Neural progenitor cell (in vitro differentiated cells): ENCODE results near the gene LARGE1. TPM values are rescaled to one million over a fixed set of nuclear protein-coding genes. Genes with fewer than 3 reads are reported as not detected.
A peak's percentile ranks its signal among the peaks of the same experiment; 100 is the strongest.

Experiments
- DNase-seq: peaks from one replicate; pipeline ENCODE4 v3.0.0-alpha.2; 2016; ENCODE audit warnings: low spot score
- H2AFZ ChIP-seq: fragments of 200-600 bp; sonication (generic); replicated peaks from 2 replicates; pipeline ENCODE4 v1.6.1; 2016; ENCODE audit warnings: antibody characterized with exemption
- H3F3A ChIP-seq: fragments of 200-600 bp; sonication (generic); 2 replicates; pipeline ENCODE4 v1.6.1; 2016; ENCODE audit warnings: antibody characterized with exemption, low read depth
- H3K27ac ChIP-seq: fragments of 200-600 bp; sonication (generic); 2 replicates; pipeline ENCODE4 v1.5.1; 2016; ENCODE audit warnings: mild to moderate bottlenecking
- H3K27me3 ChIP-seq: fragments of 200-600 bp; sonication (generic); 2 replicates; pipeline ENCODE4 v1.6.1; 2016; ENCODE audit warnings: mild to moderate bottlenecking, moderate library complexity
- H3K36me3 ChIP-seq: fragments of 200-600 bp; sonication (generic); 2 replicates; pipeline ENCODE4 v1.5.1; 2016
- H3K4me1 ChIP-seq: fragments of 200-600 bp; sonication (generic); 2 replicates; pipeline ENCODE4 v1.6.1; 2016; ENCODE audit warnings: mixed run types
- H3K4me2 ChIP-seq: fragments of 200-600 bp; sonication (generic); 2 replicates; pipeline ENCODE4 v1.6.1; 2016
- H3K4me3 ChIP-seq: fragments of 200-600 bp; sonication (generic); 2 replicates; pipeline ENCODE4 v1.5.1; 2016
- H3K79me2 ChIP-seq: fragments of 200-600 bp; sonication (generic); 2 replicates; pipeline ENCODE4 v1.6.1; 2016; ENCODE audit warnings: low read depth
- H3K9ac ChIP-seq: fragments of 200-600 bp; sonication (generic); 2 replicates; pipeline ENCODE4 v1.6.1; 2016
- H3K9me3 ChIP-seq: fragments of 200-600 bp; sonication (generic); 2 replicates; pipeline ENCODE4 v1.5.1; 2016; ENCODE audit warnings: low read depth
- H4K20me1 ChIP-seq: fragments of 200-600 bp; sonication (generic); 2 replicates; pipeline ENCODE4 v1.6.1; 2016; ENCODE audit warnings: low read depth
- H3K27ac Mint-ChIP-seq: 3 replicates; pipeline ENCODE4 v1.8.0; 2021; ENCODE audit warnings: mixed read lengths
- H3K27me3 Mint-ChIP-seq: 2 replicates; pipeline ENCODE4 v1.8.0; 2022; ENCODE audit warnings: low read depth, mild to moderate bottlenecking, inconsistent platforms, moderate library complexity, mixed read lengths; ENCODE audit not compliant: insufficient read depth
- H3K36me3 Mint-ChIP-seq: 3 replicates; pipeline ENCODE4 v1.8.0; 2021; ENCODE audit warnings: mixed read lengths
- H3K4me1 Mint-ChIP-seq: 3 replicates; pipeline ENCODE4 v1.8.0; 2021; ENCODE audit warnings: mixed read lengths
- H3K4me3 Mint-ChIP-seq: 3 replicates; pipeline ENCODE4 v1.8.0; 2021; ENCODE audit warnings: mild to moderate bottlenecking, moderate library complexity, mixed read lengths
- H3K9me3 Mint-ChIP-seq: 3 replicates; pipeline ENCODE4 v1.8.0; 2020; ENCODE audit warnings: mixed read lengths
- CTCF ChIP-seq: fragments of 200-600 bp; sonication (generic); IDR thresholded peaks from 2 replicates; pipeline ENCODE4 v1.5.1; 2017; ENCODE audit warnings: antibody characterized with exemption, mild to moderate bottlenecking
- EZH2 ChIP-seq: fragments of 200-600 bp; sonication (generic); IDR thresholded peaks from 2 replicates; pipeline ENCODE4 v1.6.1; 2017; ENCODE audit warnings: antibody characterized with exemption, mild to moderate bottlenecking, moderate library complexity
- EZH2phosphoT487 ChIP-seq: fragments of 200-600 bp; sonication (generic); IDR thresholded peaks from 2 replicates; pipeline ENCODE4 v1.6.1; 2017; ENCODE audit warnings: antibody characterized with exemption
- total RNA-seq: library from RNA; depleted of rRNA; stranded (reverse); fragments of >200 nt; gene quantifications from 2 replicates; pipeline ENCODE4 v1.2.3, GENCODE V29; 2015; ENCODE audit warnings: low replicate concordance

Gene LARGE1
- total RNA-seq, 1 donor from 2014 or later: 24.9 TPM

- peaks cover 6% of the 10 kb centered on the region for H3F3A ChIP-seq
- H2AFZ ChIP-seq: no peak overlapping the region
- Mint-ChIP-seq H3K9me3 (peaks cover 3% of the 10 kb centered on the region), H3K4me1 (peaks cover 12% of the 10 kb centered on the region), H3K4me3 (no peak overlapping the region), H3K27me3 (peaks cover 2% of the 10 kb centered on the region), H3K27ac (peak overlapping the region; percentile 2), H3K36me3 (peaks cover 3% of the 10 kb centered on the region)
- H4K20me1 ChIP-seq: peaks cover 16% of the 10 kb centered on the region
- no peak overlapping the region for H3K27ac ChIP-seq
- H3K9ac ChIP-seq: no peak overlapping the region
- H3K79me2 ChIP-seq: peaks cover 96% of the 10 kb centered on the region
- TF ChIP-seq CTCF (no peak), EZH2phosphoT487 (no peak), EZH2 (no peak)
- no peak overlapping the region for H3K4me3 ChIP-seq
- no peak for DNase-seq
- H3K27me3 ChIP-seq: no peaks in the 10 kb centered on the region
- H3K4me1 ChIP-seq: peaks cover 10% of the 10 kb centered on the region
- no peak overlapping the region for H3K4me2 ChIP-seq
- H3K36me3 ChIP-seq: no peaks in the 10 kb centered on the region
- H3K9me3 ChIP-seq: no peaks in the 10 kb centered on the region
Observed at GRCh38 chr22:33865248-33865647, 55.0 kb downstream of the LARGE1 start.

GRCh38 chr22:33864723-33865130 lies 55.5 kb downstream of the LARGE1 start:
- Histone ChIP-seq H3K79me2 (peaks cover 96% of the 10 kb centered on the region), H3K27ac (no peak overlapping the region), H3K4me1 (peaks cover 12% of the 10 kb centered on the region), H3K9ac (no peak overlapping the region), H3K9me3 (no peaks in the 10 kb centered on the region), H3K36me3 (no peaks in the 10 kb centered on the region), H3F3A (peaks cover 6% of the 10 kb centered on the region), H3K4me3 (no peak overlapping the region), H4K20me1 (peaks cover 18% of the 10 kb centered on the region), H2AFZ (no peak overlapping the region), H3K27me3 (no peaks in the 10 kb centered on the region), H3K4me2 (no peak overlapping the region)
- Mint-ChIP-seq H3K27ac (peak overlapping the region; percentile 2), H3K4me1 (peaks cover 12% of the 10 kb centered on the region), H3K36me3 (peaks cover 3% of the 10 kb centered on the region), H3K27me3 (no peaks in the 10 kb centered on the region), H3K9me3 (peaks cover 3% of the 10 kb centered on the region), H3K4me3 (no peak overlapping the region)
- no peak for DNase-seq
- TF ChIP-seq CTCF: no peak
- no peak for TF ChIP-seq EZH2phosphoT487
- TF ChIP-seq EZH2: no peak

- Mint-ChIP-seq H3K4me1 (peaks cover 12% of the 10 kb centered on the region), H3K9me3 (peaks cover 3% of the 10 kb centered on the region), H3K27ac (peak overlapping the region; percentile 36), H3K27me3 (no peaks in the 10 kb centered on the region), H3K4me3 (no peak overlapping the region), H3K36me3 (peaks cover 7% of the 10 kb centered on the region)
- TF ChIP-seq EZH2 (no peak), CTCF (no peak), EZH2phosphoT487 (no peak)
- no peak for DNase-seq
- Histone ChIP-seq H2AFZ (no peak overlapping the region), H3K9ac (no peak overlapping the region), H3K36me3 (no peaks in the 10 kb centered on the region), H3K27ac (no peak overlapping the region), H3K27me3 (no peaks in the 10 kb centered on the region), H3F3A (peaks cover 13% of the 10 kb centered on the region), H3K9me3 (no peaks in the 10 kb centered on the region), H3K4me1 (peaks cover 13% of the 10 kb centered on the region), H3K4me2 (no peak overlapping the region), H4K20me1 (peaks cover 19% of the 10 kb centered on the region), H3K4me3 (no peak overlapping the region), H3K79me2 (peaks cover 96% of the 10 kb centered on the region)
Observed at GRCh38 chr22:33861216-33861875, 58.9 kb downstream of the LARGE1 start.
